ENCODE data around the gene COL17A1. TPM values are rescaled to one million over a fixed set of nuclear protein-coding genes. Genes with fewer than 3 reads are reported as not detected.

The COL17A1 gene
- total RNA-seq, 1 donor from 2014 or later = 1.7 TPM

- no peak overlapping the region for H3K4me3 ChIP-seq (ENCODE audit: low read depth, low read length)
- TF ChIP-seq, protein P1, sequence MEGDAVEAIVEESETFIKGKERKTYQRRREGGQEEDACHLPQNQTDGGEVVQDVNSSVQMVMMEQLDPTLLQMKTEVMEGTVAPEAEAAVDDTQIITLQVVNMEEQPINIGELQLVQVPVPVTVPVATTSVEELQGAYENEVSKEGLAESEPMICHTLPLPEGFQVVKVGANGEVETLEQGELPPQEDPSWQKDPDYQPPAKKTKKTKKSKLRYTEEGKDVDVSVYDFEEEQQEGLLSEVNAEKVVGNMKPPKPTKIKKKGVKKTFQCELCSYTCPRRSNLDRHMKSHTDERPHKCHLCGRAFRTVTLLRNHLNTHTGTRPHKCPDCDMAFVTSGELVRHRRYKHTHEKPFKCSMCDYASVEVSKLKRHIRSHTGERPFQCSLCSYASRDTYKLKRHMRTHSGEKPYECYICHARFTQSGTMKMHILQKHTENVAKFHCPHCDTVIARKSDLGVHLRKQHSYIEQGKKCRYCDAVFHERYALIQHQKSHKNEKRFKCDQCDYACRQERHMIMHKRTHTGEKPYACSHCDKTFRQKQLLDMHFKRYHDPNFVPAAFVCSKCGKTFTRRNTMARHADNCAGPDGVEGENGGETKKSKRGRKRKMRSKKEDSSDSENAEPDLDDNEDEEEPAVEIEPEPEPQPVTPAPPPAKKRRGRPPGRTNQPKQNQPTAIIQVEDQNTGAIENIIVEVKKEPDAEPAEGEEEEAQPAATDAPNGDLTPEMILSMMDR (conservative IDR thresholded peaks at IDR 0.05; ENCODE audit: low read depth, low read length) = no peak
- DNase-seq (ENCODE audit: low read depth) = no peak
Observed at GRCh38 chr10:104057717-104058116, 28.0 kb downstream of the COL17A1 start.

GRCh38 chr10:104056619-104057273 lies 28.9 kb downstream of the COL17A1 start:
- TF ChIP-seq, protein P1 (conservative IDR thresholded peaks at IDR 0.05; ENCODE audit: low read depth, low read length) = no peak
- no peak for DNase-seq (ENCODE audit: low read depth)
- no peak overlapping the region for H3K4me3 ChIP-seq (ENCODE audit: low read depth, low read length)

GRCh38 chr10:104054430-104054829 lies 31.2 kb downstream of the COL17A1 start:
- no peak for DNase-seq (ENCODE audit: low read depth)
- H3K4me3 ChIP-seq (ENCODE audit: low read depth, low read length) = no peak overlapping the region
- TF ChIP-seq, protein P1 (conservative IDR thresholded peaks at IDR 0.05; ENCODE audit: low read depth, low read length) = no peak

DNA sequence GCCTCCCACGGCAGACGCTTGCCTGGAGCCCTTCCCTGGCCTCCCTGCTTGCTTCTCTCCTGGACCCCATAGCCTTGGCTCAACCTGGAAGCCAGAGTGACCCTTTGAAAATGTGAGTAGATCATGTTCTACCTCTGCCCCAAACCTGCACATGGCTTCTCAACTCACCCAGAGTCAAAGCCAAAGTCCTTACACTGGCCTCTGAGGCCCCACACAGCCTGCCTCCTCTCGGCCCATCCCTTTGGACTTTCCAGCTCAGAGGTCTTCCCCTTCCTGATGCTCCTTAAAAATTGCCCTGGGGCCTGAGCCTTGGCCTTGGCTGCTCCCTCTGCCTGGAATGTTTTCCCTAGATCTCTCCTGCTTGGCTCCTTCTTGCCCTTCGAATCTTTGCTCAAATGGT lies 32.5 kb downstream of the COL17A1 start:
- no peak for DNase-seq (ENCODE audit: low read depth)
- TF ChIP-seq, protein P1 (conservative IDR thresholded peaks at IDR 0.05; ENCODE audit: low read depth, low read length) = no peak
- no peak overlapping the region for H3K4me3 ChIP-seq (ENCODE audit: low read depth, low read length)

DNA sequence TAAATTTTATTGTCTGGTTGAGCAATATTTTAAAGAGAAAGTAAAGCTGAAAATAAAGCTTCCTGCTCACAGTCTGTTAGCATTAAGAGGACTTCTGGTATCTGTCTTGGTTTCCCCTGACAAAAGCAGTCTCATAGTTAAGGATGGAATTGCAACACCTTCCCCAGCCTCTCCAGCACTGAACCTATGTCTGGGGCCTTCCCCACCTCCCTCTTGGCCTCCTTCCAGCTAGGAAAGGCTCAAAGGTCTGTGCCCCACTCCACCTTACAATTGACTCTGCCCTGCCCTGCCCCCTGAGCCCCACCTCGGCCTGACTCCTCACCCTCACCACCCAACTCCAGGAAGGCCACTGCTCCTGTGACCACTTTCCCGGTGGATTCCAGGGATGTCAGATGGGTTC lies 33.2 kb downstream of the COL17A1 start:
- no peak overlapping the region for H3K4me3 ChIP-seq (ENCODE audit: low read depth, low read length)
- no peak for DNase-seq (ENCODE audit: low read depth)
- TF ChIP-seq, protein P1 (conservative IDR thresholded peaks at IDR 0.05; ENCODE audit: low read depth, low read length) = no peak

DNA sequence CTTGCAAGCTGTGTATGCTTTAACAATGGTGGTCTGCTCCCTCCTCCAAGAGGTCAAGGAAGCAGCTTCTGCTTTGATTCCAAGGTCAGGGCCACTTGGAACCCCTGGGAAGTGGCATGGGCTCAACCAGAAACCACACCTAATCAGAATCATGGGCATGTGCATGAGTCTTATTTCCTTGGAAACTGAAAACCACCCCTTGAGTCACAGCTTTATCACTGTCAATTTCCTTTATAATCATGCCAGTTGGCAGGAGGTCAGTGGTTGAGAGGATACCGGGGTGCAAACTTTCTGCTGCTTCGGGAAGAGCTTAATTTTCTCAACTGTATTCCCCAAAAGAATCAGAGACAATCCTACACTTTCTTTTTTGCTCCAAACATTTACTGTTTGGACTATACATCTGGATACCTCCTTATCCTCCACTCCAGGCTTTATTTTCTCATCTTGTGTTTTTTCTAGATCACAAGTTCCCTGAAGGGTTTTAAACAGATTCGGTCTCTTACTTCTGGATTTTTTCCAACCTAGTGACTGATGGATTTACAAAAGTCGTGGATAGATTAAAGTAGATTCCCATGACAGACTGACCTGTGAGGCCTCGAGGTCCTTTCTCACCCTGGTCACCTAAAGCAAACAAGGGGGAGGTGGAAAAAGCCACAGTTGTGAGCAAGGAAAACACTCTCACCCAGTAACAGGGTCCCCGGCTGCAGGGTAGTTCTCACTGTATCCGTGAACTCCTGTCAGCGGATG lies 36.0 kb downstream of the COL17A1 start:
- no peak for DNase-seq (ENCODE audit: low read depth)
- H3K4me3 ChIP-seq (ENCODE audit: low read depth, low read length) = no peak overlapping the region
- TF ChIP-seq, protein P1 (conservative IDR thresholded peaks at IDR 0.05; ENCODE audit: low read depth, low read length) = no peak
